ENCODE data around the gene SWAP70. TPM values are rescaled to one million over a fixed set of nuclear protein-coding genes. Genes with fewer than 3 reads are reported as not detected.
A peak's percentile ranks its signal among the peaks of the same experiment; 100 is the strongest.

The SWAP70 gene
- total RNA-seq, 4 donors from 2014 or later: 29.7 to 53.6 (median 38.8) TPM

DNA sequence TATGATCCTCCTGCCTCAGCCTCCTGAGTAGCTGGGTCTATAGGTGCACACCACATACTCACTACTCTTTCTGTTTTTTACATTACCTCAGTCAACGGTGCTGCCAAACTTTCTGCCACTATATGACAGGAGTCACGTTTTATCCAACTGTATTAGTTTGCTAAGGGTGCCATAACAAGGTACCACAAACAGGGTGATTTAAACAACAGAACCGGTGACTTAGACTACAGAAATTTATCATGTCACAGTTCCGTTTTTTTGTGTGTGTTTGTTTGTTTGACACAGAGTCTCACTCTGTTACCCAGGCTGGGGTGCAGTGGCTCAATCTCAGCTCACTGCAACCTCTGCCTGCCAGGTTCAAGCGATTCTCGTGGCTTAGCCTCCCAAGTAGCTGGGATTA is 6.3 kb upstream of the SWAP70 start:
- no peaks in the 10 kb centered on the region for H3K9me3 ChIP-seq
- H3K27ac ChIP-seq: no peak overlapping the region
- TF ChIP-seq POLR2A (IDR thresholded peaks at IDR 0.05): no peak
- TF ChIP-seq, protein P1, sequence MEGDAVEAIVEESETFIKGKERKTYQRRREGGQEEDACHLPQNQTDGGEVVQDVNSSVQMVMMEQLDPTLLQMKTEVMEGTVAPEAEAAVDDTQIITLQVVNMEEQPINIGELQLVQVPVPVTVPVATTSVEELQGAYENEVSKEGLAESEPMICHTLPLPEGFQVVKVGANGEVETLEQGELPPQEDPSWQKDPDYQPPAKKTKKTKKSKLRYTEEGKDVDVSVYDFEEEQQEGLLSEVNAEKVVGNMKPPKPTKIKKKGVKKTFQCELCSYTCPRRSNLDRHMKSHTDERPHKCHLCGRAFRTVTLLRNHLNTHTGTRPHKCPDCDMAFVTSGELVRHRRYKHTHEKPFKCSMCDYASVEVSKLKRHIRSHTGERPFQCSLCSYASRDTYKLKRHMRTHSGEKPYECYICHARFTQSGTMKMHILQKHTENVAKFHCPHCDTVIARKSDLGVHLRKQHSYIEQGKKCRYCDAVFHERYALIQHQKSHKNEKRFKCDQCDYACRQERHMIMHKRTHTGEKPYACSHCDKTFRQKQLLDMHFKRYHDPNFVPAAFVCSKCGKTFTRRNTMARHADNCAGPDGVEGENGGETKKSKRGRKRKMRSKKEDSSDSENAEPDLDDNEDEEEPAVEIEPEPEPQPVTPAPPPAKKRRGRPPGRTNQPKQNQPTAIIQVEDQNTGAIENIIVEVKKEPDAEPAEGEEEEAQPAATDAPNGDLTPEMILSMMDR (IDR thresholded peaks at IDR 0.05): no peak
- H3K27me3 ChIP-seq: no peaks in the 10 kb centered on the region
- no peaks in the 10 kb centered on the region for H3K36me3 ChIP-seq
- WGBS, 2 donors: 91 to 94% methylated on average over 6 of the region's 6 CpGs
- no peaks in the 10 kb centered on the region for H3K4me1 ChIP-seq
- H3K4me3 ChIP-seq (replicated peaks in 1 of 3): no peak overlapping the region
- intact Hi-C loops (cut with DNase I): no loop called here
- no peak for DNase-seq

DNA sequence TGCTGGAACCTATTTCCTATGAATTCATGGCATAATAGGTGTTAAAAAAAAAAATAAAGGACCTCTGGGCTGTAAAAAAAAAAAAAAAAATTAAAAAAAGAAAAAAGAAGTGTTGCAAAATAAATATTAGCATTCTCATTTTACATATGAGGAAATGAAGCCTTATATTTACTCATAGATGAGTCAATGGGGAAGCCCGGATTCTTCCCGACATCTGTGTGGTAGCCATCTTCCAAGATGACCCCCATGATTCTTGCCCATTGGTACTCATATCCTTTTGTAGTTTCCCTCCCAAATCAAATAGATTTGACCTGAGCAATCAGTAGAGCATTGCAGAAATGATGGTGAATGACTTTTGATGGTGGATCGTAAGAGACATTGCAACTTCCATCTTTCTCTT is 3.0 kb upstream of the SWAP70 start:
- Histone ChIP-seq H3K36me3 (no peaks in the 10 kb centered on the region), H3K9me3 (no peaks in the 10 kb centered on the region), H3K27me3 (no peaks in the 10 kb centered on the region), H3K4me1 (peaks cover 0 to 5% of the 10 kb centered on the region in 2 donors), H3K4me3 (replicated peaks in 1 of 3) (no peak overlapping the region), H3K27ac (no peak overlapping the region)
- TF ChIP-seq POLR2A (IDR thresholded peaks at IDR 0.05): no peak
- TF ChIP-seq, protein P1 (IDR thresholded peaks at IDR 0.05): no peak
- intact Hi-C loops (cut with DNase I): loop anchor here (10.0 kb wide), 1 partner anchor 46 kb away; no protein-coding TSS in a partner anchor
- no peak for DNase-seq
- WGBS, 2 donors: 89 to 90% methylated on average over 3 of the region's 3 CpGs

DNA sequence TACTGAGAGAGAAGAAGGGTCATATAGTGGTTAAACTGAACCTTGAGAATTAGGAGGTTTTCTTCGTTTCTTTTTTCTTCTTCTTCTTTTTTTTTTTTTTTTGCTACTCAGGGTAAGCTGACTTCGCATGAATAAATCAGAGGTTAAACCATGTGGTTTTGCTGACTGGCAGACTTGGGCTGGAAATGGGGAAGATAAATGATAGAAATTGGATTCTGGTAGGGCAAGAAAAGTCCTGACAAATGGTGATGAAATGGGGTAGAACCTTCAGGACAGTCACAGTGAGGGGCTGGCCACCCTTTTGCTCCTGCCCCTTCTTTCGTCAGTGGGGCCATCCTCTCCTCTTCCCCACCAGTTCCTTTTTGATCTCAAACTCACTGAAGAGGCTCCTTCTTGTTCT is 1.6 kb upstream of the SWAP70 start:
- H3K9me3 ChIP-seq: no peaks in the 10 kb centered on the region
- no peaks in the 10 kb centered on the region for H3K36me3 ChIP-seq
- DNase-seq: no peak
- WGBS, 2 donors: 60 to 63% methylated on average over 3 of the region's 3 CpGs
- intact Hi-C loops (cut with DNase I): loop anchor here (10.0 kb wide), 1 partner anchor 47 kb away; no protein-coding TSS in a partner anchor
- peaks cover 0 to 5% of the 10 kb centered on the region in 2 donors for H3K4me1 ChIP-seq
- H3K4me3 ChIP-seq (replicated peaks in 1 of 3): no peak overlapping the region
- H3K27ac ChIP-seq: no peak overlapping the region
- no peaks in the 10 kb centered on the region for H3K27me3 ChIP-seq
- no peak for TF ChIP-seq POLR2A (IDR thresholded peaks at IDR 0.05)
- TF ChIP-seq, protein P1 (IDR thresholded peaks at IDR 0.05): no peak

DNA sequence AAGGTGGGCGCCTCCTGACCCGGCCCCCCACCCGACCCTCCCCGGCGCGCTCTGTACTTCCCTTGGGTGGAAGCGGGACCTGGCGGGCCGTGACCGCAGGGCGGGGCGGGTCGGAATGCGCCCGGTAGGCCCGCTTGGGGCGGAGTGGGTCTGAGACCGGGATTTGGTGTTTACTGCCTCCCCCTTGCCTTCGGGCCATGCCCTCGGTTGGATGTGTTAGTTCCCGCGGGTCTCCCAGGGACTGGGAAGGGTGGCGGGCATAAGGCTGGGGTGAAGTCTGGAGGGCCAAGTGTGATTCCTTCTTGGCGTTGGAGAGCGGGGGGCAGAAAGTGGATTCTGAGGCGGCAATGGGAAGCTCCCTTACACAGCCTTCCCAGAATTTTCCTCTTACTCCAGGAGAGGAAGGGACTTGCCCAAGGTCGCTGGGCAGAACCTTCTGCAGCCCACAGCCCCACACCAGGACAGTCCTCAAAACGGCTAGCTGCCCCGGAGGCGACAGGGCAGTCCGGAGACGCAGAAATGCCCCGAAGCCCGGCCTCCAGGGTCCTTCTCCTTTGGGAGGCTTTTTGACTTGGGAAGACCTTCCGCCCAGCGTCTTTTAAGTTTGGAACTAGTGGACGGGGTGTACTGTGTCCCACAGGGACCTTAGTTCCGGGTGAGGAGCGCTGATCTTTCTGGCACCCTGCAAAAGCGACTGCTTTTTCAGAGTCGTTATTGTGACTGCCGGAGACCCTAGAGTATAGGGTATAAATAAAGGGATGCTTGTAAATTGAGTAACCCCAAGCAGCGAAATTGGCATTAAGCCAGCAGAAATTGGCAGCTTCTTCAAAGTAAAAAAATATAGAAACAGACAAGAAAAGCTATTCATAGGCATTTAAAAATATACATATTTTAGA is 647 bp downstream of the SWAP70 start:
- TF ChIP-seq, protein P1 (IDR thresholded peaks at IDR 0.05): no peak
- TF ChIP-seq POLR2A (IDR thresholded peaks at IDR 0.05): no peak
- H3K36me3 ChIP-seq: no peaks in the 10 kb centered on the region
- H3K27me3 ChIP-seq: no peaks in the 10 kb centered on the region
- H3K4me3 ChIP-seq (replicated peaks in 1 of 3): peak overlapping the region; percentile 55 to 89 (median 80)
- peak; percentile 71 for DNase-seq
- H3K4me1 ChIP-seq: peaks cover 0 to 5% of the 10 kb centered on the region in 2 donors
- intact Hi-C loops (cut with DNase I): loop anchor here (10.0 kb wide), 1 partner anchor 50 kb away; no protein-coding TSS in a partner anchor
- 5 to 6% methylated on average over 13 to 19 of the region's 43 CpGs for WGBS, 2 donors
- H3K27ac ChIP-seq: peak overlapping the region; percentile 94 to 98 (median 95)
- no peaks in the 10 kb centered on the region for H3K9me3 ChIP-seq

DNA sequence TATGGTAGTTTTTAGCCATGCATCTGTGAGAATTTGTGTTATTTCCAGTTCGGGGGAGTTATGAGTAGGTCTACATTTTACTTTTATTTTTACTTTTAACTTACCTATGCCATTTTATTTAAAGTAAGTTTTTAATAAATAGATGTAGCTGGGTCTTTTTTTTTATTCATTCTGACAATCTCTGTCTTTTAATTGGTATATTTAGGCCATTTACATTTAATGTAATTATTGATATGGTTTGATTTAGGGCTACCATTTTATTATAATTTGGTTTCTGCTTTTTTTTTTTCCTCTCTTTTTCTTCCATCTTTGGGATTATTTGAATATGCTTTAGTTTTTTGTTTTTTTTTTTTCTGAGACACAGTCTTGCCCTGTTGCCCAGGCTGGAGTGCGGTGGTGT is 1.9 kb downstream of the SWAP70 start:
- WGBS, 2 donors: 99% methylated on average over 2 of the region's 2 CpGs
- no peak overlapping the region for H3K27ac ChIP-seq
- no peaks in the 10 kb centered on the region for H3K36me3 ChIP-seq
- TF ChIP-seq POLR2A (IDR thresholded peaks at IDR 0.05): no peak
- TF ChIP-seq, protein P1 (IDR thresholded peaks at IDR 0.05): no peak
- no peak overlapping the region for H3K4me3 ChIP-seq (replicated peaks in 1 of 3)
- intact Hi-C loops (cut with DNase I): loop anchor here (10.0 kb wide), 1 partner anchor 51 kb away; no protein-coding TSS in a partner anchor
- DNase-seq: no peak
- H3K27me3 ChIP-seq: no peaks in the 10 kb centered on the region
- H3K9me3 ChIP-seq: no peaks in the 10 kb centered on the region
- H3K4me1 ChIP-seq: peaks cover 0 to 5% of the 10 kb centered on the region in 2 donors
